Heart left ventricle (tissue), 13 donors: ENCODE data around the gene NIPAL3.

Experiments used
- CTCF ChIP-seq, 12 donors: fragments of 200-600 bp; sonication (generic) in 4 of 12; IDR thresholded peaks; one replicate each; pipeline versions ENCODE4 v1.5.0 to v1.8.0; 2018 to 2022; ENCODE audit warnings: antibody characterized with exemption in 12 of 12, mild to moderate bottlenecking in 5 of 12
- POLR2A ChIP-seq, 2 donors: fragments of 450-650 bp; IDR thresholded peaks; one replicate each; pipeline ENCODE4 v1.6.1; 2017; ENCODE audit warnings: antibody characterized with exemption in 2 of 2, mild to moderate bottlenecking in 2 of 2, moderate library complexity in 2 of 2
- donor health status: ischemic (EF 13 %, LVEDD 7.1; RV severe dilation, severe dysfunction).
- donor health status: DM: no; HTN: yes; CAD: no.
- donor health status: DM: no; HTN: no; CAD: no.
- donor health status: ischemic (EF 25% LVEDD 6.9; RV normal size, moderate dysfunction).
- donor health status: ischemic (EF 25% LVEDD 5.7; RV mildly dilated, moderate dysfunction).
- donor health status: ischemic (EF 35%, LVEDD 5.7; RV mildly dilated, moderate dysfunction).
- donor health status: nonischemic (EF 11% LVEDD 7.7; RV severe dilation, severe dysfunction).
- donor health status: DM: yes; HTN: yes; CAD: no.
- donor health status: PGD.
- donor health status: ischemic (EF 29% LVEDD 5.4; RV normal size, mild dysfunction).
- donor health status: nonischemic (EF 23%, LVEDD 6.1; RV moderate dilation, normal function).

GRCh38 chr1:24517898-24518297 lies 102.3 kb downstream of the NIPAL3 start:
- no peak for TF ChIP-seq POLR2A (IDR thresholded peaks at IDR 0.05)
- no peak for TF ChIP-seq CTCF (IDR thresholded peaks at IDR 0.05)
